ENCODE results near the gene FXR1. TPM values are rescaled to one million over a fixed set of nuclear protein-coding genes. Genes with fewer than 3 reads are reported as not detected.
A peak's percentile ranks its signal among the peaks of the same experiment; 100 is the strongest.
"Not testable (repeated sequence)": the region's sequence is repeated elsewhere in the genome, so short reads cannot be mapped to it uniquely, and the experiment has no call there.

Gene FXR1
- total RNA-seq, result 100 to 1,000 TPM; 165 to 169 TPM

DNA sequence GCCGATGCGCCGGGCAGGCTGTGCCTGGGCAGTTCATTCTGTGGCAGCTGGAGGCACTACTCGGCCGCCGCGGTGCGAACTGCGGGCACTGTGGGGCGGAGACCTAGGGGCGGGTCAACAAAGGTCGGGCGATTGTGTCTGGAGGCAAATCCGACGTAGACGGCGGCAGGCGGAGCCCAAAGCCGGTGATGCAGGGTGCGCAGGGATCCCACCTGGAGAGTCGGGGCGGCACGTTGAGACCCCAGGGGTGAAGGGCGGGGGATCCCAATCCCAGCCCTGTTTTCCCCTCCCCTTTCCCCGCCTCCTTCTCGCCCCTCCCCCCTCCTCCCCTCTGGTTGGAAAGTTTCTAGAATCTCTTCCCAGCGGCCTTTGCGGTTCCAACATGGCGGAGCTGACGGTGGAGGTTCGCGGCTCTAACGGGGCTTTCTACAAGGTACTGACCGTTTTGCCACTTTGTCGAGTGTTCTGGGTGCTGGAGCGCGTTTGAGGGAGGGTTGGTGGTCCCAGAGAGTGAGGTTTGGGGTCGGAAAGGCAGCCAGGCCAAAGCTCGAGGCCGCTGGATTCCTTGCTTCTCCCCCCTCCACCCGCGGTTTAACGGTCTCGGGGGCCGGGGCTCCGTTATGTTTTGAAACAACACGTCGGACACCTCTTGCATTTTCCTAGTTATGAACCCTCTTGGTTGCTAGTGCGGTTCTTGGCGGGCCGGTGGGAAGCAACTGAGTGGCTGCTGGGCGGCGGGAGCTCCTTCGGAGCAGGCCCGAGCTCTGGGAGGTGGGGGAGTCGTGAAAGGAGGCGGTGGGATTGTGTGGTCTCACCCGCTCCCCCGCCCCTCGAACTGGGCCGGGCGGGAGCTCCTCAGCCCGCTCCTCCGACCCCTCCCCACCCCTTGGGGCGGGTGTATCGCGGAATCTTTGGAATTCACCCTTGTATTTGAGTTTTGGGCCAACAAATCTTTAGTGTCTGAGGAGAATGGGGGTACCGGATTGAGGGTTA lies at the start of gene FXR1:
FXR1 (plus strand) TSS at position 367 of the 993 bp plus-strand sequence; CDS start at position 383, 16 bp downstream.
- peak; percentile 96 for DNase-seq
- intact Hi-C loops (cut with micrococcal nuclease), result loop anchor here (1.0 to 10.0 kb wide), 6 partner anchors 47 to 1888 kb away; partner anchors contain the start of genes ACTL6A, DNAJC19 and TTC14
- Mint-ChIP-seq H3K27ac (peak within 1 kb of the TSS; percentile 97), H3K27me3 (no peaks in the 10 kb centered on the region), H3K4me1 (ENCODE audit: low read depth) (peaks cover 51% of the 10 kb centered on the region), H3K4me3 (peak within 1 kb of the TSS; percentile 94), H3K9me3 (no peaks in the 10 kb centered on the region), H3K36me3 (peaks cover 21% of the 10 kb centered on the region)
- POLR2A ChIA-PET, result interaction anchor here (0.8 to 1.8 kb wide), 5 partner anchors 11 to 310 kb away, joined by 3 to 11 read pairs (median 3); partner anchors contain the start of gene DNAJC19
- CTCF ChIA-PET, result interaction anchor here (0.6 to 1.5 kb wide), 16 partner anchors 9 to 789 kb away, joined by 3 to 6 read pairs (median 4); partner anchors contain the start of genes DNAJC19 and TTC14

DNA sequence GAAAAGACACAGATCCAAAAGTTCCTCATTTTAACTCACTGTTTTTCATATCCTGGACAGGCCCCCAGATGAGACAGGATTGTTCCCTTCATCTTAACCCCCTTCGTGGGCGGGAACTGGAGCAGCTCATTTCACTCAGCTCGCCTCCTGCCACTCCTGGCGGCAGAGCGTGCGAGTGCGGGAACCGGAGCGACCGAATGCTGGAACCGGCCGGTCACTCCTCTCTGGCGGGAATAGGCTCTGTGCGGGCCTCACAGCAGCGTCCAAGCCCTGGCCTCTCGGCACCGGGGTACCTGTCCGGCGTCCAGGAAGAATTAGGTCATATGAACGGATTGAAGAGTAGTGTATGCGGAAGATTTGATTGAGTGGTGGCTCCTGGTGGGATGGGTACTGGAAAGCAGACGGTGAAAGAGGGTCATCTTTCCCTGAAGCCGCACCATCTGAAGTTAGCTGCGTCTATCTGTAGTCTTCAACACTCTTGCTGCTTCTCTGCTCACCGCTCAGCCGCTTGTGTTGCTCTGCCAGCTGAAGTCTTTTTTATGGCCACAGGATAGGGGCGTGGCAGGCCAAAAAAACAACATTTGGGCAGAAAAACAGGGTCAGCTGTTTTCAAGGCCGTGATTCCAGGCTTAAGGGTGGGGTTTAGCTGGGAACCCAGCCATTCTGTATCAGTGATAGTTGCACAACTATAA lies 42.3 kb upstream of the FXR1 start:
- no peak for DNase-seq
- Mint-ChIP-seq H3K4me1 (ENCODE audit: low read depth) (peaks cover 5% of the 10 kb centered on the region), H3K27me3 (peaks cover 27% of the 10 kb centered on the region), H3K36me3 (no peaks in the 10 kb centered on the region), H3K4me3 (no peak overlapping the region), H3K9me3 (no peaks in the 10 kb centered on the region), H3K27ac (no peak overlapping the region)
- intact Hi-C loops (cut with micrococcal nuclease), result no loop called here
- ChIA-PET CTCF (no interaction called here), POLR2A (no interaction called here)

GRCh38 chr3:180871901-180872300 lies 40.6 kb upstream of the FXR1 start:
- intact Hi-C loops (cut with micrococcal nuclease), result no loop called here
- ChIA-PET CTCF (interaction anchor here (0.7 kb wide), 1 partner anchor 226 kb away, joined by 3 read pairs; no protein-coding TSS in a partner anchor), POLR2A (no interaction called here)
- no peak for DNase-seq
- no peak overlapping the region for H3K27ac Mint-ChIP-seq
- H3K4me3 Mint-ChIP-seq, result no peak overlapping the region
- peaks cover 5% of the 10 kb centered on the region for H3K4me1 Mint-ChIP-seq (ENCODE audit: low read depth)
- no peaks in the 10 kb centered on the region for H3K9me3 Mint-ChIP-seq
- peaks cover 30% of the 10 kb centered on the region for H3K27me3 Mint-ChIP-seq
- H3K36me3 Mint-ChIP-seq, result no peaks in the 10 kb centered on the region

DNA sequence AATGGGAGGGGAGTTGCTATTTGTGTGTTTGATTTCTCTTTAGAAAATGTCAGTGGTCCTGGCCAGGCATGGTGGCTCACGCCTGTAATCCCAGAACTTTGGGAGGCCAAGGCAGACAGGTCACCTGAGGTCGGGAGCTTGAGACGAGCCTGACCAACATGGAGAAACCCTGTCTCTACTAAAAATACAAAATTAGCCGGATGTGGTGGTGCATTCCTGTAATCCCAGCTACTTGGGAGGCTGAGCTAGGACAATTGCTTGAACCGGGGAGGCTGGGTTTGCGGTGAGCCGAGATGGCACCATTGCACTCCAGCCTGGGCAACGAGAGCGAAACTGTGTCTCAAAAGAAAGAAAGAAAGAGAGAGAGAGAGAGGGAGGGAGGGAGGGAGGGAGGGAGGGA lies 40.0 kb upstream of the FXR1 start:
- H3K4me3 Mint-ChIP-seq; H3K4me1 Mint-ChIP-seq (ENCODE audit: low read depth); H3K27ac Mint-ChIP-seq; H3K9me3 Mint-ChIP-seq; intact Hi-C loops (cut with micrococcal nuclease); CTCF ChIA-PET; DNase-seq; H3K36me3 Mint-ChIP-seq; POLR2A ChIA-PET: not testable (repeated sequence)
- peaks cover 33% of the 10 kb centered on the region for H3K27me3 Mint-ChIP-seq

- H3K27ac Mint-ChIP-seq, result no peak overlapping the region
- intact Hi-C loops (cut with micrococcal nuclease), result no loop called here
- H3K9me3 Mint-ChIP-seq, result no peaks in the 10 kb centered on the region
- no peak for DNase-seq
- H3K4me3 Mint-ChIP-seq, result no peak overlapping the region
- H3K4me1 Mint-ChIP-seq (ENCODE audit: low read depth), result peaks cover 3% of the 10 kb centered on the region
- ChIA-PET POLR2A (no interaction called here), CTCF (no interaction called here)
- H3K36me3 Mint-ChIP-seq, result no peaks in the 10 kb centered on the region
- H3K27me3 Mint-ChIP-seq, result peaks cover 20% of the 10 kb centered on the region
These were observed 37.3 kb upstream of the FXR1 start for GRCh38 chr3:180875124-180875698.

- H3K36me3 Mint-ChIP-seq, result no peaks in the 10 kb centered on the region
- intact Hi-C loops (cut with micrococcal nuclease), result no loop called here
These were observed 31.2 kb upstream of the FXR1 start for GRCh38 chr3:180881065-180881801.

GRCh38 chr3:180882115-180882514 lies 30.4 kb upstream of the FXR1 start:
- H3K27me3 Mint-ChIP-seq, result peaks cover 10% of the 10 kb centered on the region
- no peaks in the 10 kb centered on the region for H3K9me3 Mint-ChIP-seq
- H3K36me3 Mint-ChIP-seq, result no peaks in the 10 kb centered on the region
- no peak overlapping the region for H3K4me3 Mint-ChIP-seq
- ChIA-PET POLR2A (no interaction called here), CTCF (no interaction called here)
- no peak overlapping the region for H3K27ac Mint-ChIP-seq
- intact Hi-C loops (cut with micrococcal nuclease), result no loop called here
- no peak for DNase-seq
- H3K4me1 Mint-ChIP-seq (ENCODE audit: low read depth), result no peaks in the 10 kb centered on the region

More at GRCh38 chr3:180881065-180881801, 31.2 kb upstream of the FXR1 start:
- Mint-ChIP-seq H3K4me1 (ENCODE audit: low read depth) (no peaks in the 10 kb centered on the region), H3K27ac (no peak overlapping the region), H3K27me3 (peaks cover 18% of the 10 kb centered on the region), H3K4me3 (no peak overlapping the region), H3K9me3 (no peaks in the 10 kb centered on the region)
- DNase-seq, result no peak
- CTCF ChIA-PET, result no interaction called here
- POLR2A ChIA-PET, result no interaction called here

DNA sequence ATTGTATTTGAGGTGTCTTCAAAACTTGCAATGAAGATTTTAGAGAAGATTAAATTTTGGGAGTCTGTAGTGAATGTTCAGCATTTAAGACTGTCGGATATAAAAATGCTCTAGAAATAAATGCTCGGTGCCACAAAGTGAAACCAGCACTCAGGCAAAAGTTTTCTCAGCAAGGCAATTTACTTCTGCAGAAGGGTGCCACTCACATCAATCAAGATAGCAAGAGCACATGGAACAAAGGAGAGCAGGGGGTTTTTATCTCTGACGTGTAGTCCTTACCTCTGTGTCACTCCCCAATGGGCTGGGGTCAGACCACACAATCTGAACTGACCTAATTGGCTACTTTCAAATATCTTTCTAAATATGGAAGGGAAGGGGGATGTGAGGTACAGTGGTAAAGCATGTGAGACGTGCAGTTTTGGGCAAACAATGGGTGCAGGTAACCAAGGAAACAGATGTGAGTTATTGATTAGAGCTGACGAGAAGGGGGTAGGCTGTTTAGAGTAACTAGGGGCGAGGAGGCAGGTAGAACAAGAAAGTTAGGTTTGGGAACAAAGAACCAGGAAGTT lies 23.4 kb upstream of the FXR1 start:
- H3K36me3 Mint-ChIP-seq, result no peaks in the 10 kb centered on the region
- H3K4me1 Mint-ChIP-seq (ENCODE audit: low read depth), result no peaks in the 10 kb centered on the region
- CTCF ChIA-PET, result no interaction called here
- intact Hi-C loops (cut with micrococcal nuclease), result no loop called here
- H3K27me3 Mint-ChIP-seq, result peaks cover 2% of the 10 kb centered on the region
- no peak overlapping the region for H3K4me3 Mint-ChIP-seq
- peaks cover 15% of the 10 kb centered on the region for H3K9me3 Mint-ChIP-seq
- POLR2A ChIA-PET, result no interaction called here
- no peak overlapping the region for H3K27ac Mint-ChIP-seq
- no peak for DNase-seq

- intact Hi-C loops (cut with micrococcal nuclease), result no loop called here
- Mint-ChIP-seq H3K9me3 (peaks cover 8% of the 10 kb centered on the region), H3K27me3 (peaks cover 6% of the 10 kb centered on the region), H3K27ac (no peak overlapping the region), H3K4me3 (no peak overlapping the region), H3K4me1 (ENCODE audit: low read depth) (no peaks in the 10 kb centered on the region), H3K36me3 (peaks cover 5% of the 10 kb centered on the region)
- ChIA-PET CTCF (no interaction called here), POLR2A (no interaction called here)
- DNase-seq, result no peak
These were observed 13.9 kb upstream of the FXR1 start for GRCh38 chr3:180898572-180898971.

DNA sequence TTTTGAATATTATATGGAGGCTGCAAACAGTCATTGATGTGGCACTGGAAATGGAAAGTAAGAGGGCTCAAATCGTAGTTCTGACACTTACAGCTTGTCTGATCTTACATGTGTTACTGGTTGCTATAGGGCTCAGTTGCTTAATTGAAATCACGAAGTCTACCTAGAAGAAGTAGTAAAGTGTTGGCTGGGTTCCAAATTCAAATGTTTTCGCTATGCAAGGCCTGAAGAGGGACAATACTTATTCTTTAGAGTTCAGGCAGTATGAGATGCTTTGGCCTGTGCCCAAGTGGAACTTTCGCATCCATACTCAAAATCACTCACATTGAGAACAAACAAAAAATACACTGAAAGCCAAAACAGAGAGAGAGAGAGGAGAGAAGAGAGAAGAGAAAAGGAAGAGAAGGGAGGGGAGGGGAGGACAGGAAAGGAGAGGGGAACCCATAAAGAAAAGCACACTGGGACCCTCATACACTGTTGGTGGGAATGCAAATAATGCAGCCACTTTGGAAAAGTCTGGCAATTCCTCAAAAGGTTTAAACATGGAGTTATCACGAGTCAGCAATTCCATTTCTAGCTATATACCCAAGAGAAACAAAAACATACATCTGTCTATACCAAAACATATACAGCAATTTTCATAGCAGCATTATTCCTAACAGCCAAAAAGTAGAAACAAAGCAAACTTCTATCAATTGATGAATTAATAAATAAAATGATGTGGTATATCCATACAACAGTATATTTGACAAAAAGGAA lies 2.9 kb upstream of the FXR1 start:
- Mint-ChIP-seq H3K27ac (no peak overlapping the region), H3K27me3 (peaks cover 2% of the 10 kb centered on the region), H3K4me3 (no peak overlapping the region), H3K9me3 (peaks cover 3% of the 10 kb centered on the region), H3K4me1 (ENCODE audit: low read depth) (peaks cover 30% of the 10 kb centered on the region), H3K36me3 (peaks cover 6% of the 10 kb centered on the region)
- CTCF ChIA-PET, result no interaction called here
- no peak for DNase-seq
- intact Hi-C loops (cut with micrococcal nuclease), result loop anchor here (5.0 to 10.0 kb wide), 2 partner anchors 1347 to 1885 kb away; partner anchors contain the start of gene ACTL6A
- POLR2A ChIA-PET, result no interaction called here

- H3K36me3 Mint-ChIP-seq, result peaks cover 13% of the 10 kb centered on the region
- intact Hi-C loops (cut with micrococcal nuclease), result loop anchor here (5.0 to 10.0 kb wide), 2 partner anchors 1349 to 1886 kb away; partner anchors contain the start of gene ACTL6A
- peaks cover 42% of the 10 kb centered on the region for H3K4me1 Mint-ChIP-seq (ENCODE audit: low read depth)
- no peak overlapping the region for H3K4me3 Mint-ChIP-seq
- CTCF ChIA-PET, result interaction anchor here (0.9 kb wide), 1 partner anchor 52 kb away, joined by 4 read pairs; no protein-coding TSS in a partner anchor
- POLR2A ChIA-PET, result no interaction called here
- H3K27ac Mint-ChIP-seq, result peak overlapping the region; percentile 49
- peaks cover 3% of the 10 kb centered on the region for H3K9me3 Mint-ChIP-seq
- no peak for DNase-seq
- peaks cover 2% of the 10 kb centered on the region for H3K27me3 Mint-ChIP-seq
These were observed 1.6 kb upstream of the FXR1 start for GRCh38 chr3:180910823-180911222.
